GM19452 (cell line): Measurements from ENCODE around the gene CST4.
"Not testable (repeated sequence)": the region's sequence is repeated elsewhere in the genome, so short reads cannot be mapped to it uniquely, and the experiment has no call there.

Source experiments
- ATAC-seq: cut with Tn5 transposase; IDR thresholded peaks from one replicate; pipeline ENCODE4 v1.9.1; 2021; ENCODE audit not compliant: unreplicated experiment

Gene CST4, protein sequence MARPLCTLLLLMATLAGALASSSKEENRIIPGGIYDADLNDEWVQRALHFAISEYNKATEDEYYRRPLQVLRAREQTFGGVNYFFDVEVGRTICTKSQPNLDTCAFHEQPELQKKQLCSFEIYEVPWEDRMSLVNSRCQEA

DNA sequence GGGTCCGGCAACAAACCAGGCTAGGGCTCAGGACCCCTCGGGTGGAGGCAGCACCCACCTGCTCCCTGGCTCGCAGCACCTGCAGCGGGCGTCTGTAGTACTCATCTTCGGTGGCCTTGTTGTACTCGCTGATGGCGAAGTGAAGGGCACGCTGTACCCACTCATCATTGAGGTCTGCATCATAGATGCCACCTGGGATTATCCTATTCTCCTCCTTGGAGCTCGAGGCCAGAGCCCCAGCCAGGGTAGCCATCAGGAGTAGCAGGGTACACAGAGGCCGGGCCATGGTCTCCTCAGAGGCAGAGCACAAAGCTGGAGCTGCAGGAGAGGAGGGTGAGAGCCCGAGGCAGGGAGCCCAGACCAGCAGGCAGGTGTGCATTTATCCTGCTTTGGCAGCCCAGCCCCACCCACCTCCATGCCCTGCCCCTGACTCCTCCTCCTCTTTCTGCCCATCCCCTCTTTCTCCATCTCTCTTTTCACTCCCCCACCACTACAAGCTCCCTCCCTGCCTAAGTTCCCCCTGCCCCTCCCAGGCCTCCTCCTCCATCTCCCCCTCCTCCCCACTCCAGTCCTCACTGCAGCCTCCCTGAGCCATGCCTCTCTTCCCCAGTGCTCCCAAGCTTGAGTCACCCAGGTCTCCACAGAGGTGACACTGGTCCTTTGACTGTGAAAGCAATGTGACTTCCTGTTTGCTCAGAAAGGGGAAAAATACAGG, at the start of gene CST4:
CST4 (minus strand) TSS at position 355 of the 715 bp plus-strand sequence; CDS start at position 286, 69 bp downstream.
- ATAC-seq = not testable (repeated sequence)

DNA sequence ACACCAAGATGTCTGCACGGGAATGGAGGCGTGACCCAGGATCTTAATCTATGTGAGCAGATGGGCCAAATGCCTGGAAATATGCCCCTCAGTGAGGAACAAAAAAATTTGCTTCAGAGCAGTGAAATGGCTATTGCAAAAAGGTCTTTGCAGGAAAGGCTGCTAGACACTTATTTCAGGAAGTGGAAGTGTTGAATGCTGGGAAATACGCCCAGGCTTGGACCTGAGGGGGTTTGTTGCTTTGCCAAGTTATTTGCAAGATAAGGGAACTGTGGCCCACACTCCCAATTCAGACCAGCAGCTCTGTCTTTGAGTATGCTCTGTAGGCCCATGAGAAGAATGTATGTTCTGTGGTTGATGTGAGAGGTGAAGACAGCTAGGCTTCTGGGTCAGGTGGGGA, 46.6 kb upstream of the CST4 start:
- ATAC-seq = not testable (repeated sequence)

DNA sequence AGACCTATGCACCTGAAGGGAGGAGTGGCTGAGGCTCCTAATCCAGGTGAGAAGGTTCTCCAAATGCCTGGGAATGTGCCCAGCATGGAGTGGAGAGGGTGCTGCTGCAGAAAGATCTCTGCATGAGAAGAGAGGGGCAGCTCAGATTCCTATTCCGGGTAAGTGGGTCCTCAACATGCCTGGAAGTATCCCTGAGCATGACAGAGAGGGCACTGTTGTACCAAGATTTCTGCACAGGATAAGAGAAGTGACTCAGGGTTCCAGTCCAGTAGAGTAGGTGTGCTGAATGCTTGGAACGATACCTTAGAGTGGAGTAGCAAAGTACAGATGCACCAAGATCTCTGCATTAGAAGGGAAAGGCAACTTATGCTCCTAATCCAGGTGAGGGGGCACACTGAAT, 46.1 kb upstream of the CST4 start:
- ATAC-seq = not testable (repeated sequence)

DNA sequence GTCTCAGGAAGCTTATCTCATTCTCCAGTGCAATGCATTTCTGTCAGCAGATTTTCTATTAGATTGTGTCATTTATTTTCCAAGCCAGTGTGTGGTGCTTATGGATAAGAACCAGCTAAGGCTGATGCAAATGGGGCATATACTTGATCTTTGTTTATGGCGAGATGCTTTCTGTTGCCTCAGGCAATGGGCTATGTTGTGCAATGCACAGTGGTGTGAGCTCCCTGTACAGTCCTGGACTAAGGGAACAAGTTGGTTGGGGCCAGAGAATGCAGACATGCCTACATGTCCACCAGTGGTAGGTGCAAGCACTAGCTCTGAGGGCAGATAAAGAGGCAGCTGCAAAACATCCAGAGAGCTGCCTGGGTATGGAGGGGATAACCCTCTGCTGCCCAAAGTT, 45.6 kb upstream of the CST4 start:
- not testable (repeated sequence) for ATAC-seq

DNA sequence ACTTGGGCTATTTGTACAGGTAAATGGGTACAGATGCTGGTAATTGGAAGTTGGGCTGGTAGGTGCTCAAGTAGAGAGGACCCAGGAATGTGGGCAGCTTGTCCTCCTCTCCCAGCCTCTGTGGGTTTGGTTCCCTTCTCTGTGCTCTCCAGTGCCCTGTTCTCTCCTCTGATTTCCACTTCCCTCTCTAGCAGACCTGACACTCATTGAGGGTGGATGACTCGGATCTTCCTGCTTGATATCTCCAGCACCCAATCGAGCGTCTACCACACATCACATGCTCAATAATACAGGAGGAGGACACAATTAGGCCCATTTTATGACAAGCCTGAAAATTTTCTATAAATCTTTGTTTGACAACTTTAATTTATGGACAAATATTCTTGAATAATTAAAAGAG, 38.2 kb upstream of the CST4 start:
- no peak for ATAC-seq

DNA sequence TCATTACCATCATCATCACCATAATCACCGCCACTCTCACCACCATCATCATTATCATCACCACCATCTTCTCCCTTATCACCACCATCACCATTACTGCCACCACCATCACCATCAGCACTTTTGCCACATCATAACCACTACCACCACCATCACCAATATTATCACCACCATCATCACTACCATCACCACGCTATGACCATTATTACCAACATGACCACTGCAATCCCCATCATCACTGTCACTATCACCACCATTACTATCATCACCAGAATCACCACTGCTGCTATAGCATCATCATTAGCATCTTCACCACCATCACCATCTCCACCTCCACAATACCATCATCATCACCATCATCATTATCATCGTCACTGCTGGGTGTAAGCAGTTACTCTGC, 36.3 kb upstream of the CST4 start:
- no peak for ATAC-seq

DNA sequence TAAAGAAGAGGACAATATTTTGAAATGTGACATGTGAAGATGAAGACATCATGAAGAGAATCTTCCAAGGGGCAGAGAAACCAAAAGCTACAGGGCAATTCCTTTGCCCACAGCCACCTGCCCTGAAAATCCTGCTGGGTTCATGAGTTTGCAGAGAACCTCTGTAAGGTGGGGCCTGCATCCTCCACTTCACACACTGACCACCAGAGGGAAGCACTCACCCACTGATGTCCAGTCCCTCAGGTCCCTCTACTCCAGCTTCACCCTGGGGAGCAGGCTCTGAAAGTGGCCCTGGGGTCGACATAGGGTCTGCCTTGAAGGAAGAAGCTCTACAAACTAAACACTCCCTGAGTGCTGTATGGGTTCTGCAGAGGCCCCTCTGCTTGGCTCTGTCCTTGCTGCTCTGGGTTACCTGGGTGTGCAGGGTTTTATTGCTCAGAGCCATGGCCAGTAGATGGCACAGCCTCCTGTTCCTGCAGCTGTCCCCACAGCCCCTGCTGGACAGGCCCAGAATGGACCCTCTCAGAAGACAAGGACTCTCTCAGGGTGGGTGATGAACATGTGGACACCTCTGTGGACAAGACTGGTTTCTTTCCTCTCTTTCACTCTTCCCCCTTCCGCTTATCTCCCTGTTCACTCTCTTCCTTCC, 34.9 kb upstream of the CST4 start:
- ATAC-seq = peak; percentile 83

DNA sequence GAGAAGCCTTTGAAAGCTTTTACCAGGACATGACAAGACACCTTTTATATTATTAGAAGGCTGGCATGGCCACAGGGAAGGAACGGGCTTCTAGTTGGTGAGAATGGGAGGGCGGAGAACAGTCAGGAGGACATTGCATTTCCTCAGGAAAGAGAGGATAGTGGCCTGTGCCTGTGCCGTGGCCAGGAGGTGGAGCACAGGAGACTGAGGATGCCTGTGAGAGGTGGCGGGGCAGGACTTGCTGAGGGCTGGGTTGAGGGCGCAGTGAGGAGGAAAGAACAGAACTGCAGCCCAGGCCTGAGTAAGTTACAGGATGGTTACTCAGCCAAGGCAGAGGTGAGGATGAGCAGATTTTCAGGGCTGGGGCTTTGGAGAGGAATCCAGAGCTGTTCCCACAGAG, 34.0 kb upstream of the CST4 start:
- ATAC-seq = not testable (repeated sequence)

DNA sequence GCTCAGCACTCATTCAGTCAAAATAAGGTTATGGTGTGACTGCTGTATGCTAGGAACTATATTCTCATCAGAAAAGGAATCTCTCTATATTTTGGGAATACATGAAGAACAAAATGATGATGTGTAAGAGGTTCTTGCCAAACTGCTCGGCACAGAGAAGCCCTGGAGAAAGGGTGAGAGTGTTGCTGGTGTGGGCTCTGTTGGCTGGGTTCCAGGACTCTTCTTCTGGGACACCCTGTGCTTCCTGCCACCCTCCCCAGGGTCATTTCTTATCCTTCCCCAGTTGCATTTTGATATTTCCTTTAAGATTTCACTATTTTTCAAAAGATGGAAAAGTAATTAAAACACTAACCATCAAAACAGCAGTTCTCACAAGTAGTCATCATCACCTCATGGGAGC, 33.1 kb upstream of the CST4 start:
- ATAC-seq = no peak

DNA sequence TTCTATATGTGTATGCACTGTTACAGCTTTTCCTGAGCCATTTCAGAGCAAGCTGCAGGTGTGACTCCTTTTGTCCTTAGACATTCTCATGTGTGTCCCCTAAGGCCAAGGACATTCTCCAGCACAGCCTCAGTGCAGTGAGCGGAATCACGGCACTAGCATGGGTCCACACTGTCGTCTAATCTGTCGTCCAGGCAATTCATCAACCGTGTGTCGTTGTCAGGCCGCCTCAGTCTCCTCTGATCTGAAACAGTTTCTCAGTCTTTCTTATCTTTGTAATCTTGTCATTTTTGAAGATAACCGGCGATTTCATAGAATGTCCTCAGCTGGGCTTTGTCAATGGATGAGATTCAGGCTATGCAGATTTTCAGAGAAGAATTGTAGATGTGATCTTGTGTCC, 30.5 kb upstream of the CST4 start:
- not testable (repeated sequence) for ATAC-seq

DNA sequence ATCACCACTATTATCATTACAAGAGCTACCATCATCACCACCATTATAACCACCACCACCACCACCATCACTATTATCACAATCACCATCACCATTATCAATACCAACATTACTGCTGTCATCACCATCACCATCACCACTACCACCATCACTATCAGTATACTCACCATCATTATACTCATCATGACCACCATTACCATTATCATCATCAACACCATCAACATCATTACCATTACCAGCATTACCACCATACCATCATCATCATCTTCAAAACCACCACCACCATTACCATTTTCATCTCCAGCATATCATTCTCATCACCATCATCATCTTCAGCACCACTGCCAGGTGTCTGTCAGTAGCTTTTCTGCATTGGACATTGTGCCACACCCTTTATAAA, 22.9 kb upstream of the CST4 start:
- ATAC-seq = not testable (repeated sequence)

DNA sequence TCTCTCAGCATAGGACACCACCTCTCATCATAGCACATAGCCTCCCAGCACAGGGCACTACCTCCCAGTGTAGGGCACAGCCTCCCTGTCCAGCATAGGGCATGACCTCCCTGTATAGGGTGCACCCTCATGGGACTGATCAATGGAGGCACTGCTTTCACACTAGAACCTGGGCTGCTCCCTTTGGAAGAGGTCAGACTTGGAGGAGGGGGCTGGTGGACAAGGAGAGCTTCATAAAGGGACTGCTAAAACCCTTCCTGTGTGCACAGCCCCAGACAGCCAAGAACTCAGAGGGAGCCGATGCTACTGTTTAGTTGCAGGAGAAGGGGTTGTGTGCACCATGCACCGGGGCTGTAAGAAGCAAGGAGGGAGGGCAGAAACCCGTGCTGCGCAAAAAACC, 21.9 kb upstream of the CST4 start:
- no peak for ATAC-seq

DNA sequence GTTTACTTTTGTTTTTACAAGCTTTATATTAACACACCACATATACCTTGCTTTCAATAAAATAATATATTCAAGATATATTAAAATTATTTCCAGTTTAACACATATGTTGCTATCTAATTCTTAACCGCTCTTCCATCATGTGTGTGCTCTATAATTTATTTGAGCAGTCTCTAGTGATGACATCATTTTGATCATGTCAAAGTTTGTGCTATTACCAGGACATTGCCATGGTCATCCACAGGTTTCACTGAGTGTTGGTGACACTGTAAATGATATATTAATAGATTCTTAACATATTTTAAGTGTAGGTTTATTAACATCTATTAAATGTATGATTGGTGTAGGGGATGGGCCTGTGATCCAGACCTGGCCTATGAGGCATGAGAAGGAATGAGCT, 17.1 kb upstream of the CST4 start:
- ATAC-seq = no peak

DNA sequence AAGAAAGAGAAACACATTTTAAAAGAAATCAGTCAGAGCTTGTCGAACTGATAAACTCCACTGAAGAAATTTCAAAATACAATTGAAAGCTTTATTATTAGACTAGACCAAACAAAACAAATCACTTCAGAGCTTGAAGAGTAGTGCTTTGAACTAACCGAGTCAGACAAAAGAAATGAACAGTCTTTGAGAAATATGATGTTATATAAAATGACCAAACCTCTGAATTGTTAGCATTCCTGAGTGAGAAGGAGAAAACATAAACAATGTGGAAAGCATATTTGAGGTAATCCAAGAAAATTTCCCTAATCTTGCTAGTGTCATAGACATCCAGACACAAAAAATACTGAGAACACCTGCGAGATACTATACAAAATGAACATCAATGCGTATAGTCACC, 13.2 kb upstream of the CST4 start:
- ATAC-seq = no peak

DNA sequence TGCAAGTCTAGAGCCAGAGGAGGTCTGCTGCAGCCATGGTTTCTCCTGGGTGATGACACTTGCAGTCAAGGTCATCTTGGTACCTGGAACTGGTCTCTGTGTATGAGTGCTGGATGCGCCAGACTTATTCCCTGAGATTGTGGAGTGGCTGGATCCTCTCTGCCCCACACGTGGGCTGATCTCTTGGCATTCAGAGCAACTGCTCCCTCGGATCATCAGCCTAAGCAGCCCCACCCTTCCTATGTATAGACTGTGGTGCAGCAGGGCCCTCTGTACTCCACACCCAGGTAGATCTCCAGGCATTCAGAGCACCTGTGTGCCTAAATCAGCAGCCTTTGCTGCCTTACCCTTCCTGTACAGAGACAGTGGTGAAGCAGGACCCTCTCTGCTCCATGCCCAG, 12.1 kb upstream of the CST4 start:
- ATAC-seq = no peak

DNA sequence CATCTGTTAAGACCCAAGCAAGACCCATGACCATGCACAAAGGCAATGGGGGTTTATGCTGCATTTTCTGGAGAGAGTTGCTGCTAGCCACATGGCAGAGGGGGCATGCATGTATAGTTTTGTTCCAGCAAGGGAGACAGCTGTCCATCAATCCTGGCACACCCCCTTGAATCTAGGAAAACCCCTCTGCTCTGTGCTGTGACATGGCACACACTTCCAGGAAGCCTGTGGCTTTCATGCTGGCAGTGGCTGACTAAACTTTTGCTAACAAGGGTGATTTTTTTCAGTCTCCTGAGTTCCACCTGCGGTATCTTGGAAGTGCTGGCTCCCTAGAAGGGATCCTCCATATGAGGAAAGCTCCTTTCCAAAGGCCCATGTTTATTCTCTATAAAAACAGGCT, 9.1 kb upstream of the CST4 start:
- no peak for ATAC-seq

DNA sequence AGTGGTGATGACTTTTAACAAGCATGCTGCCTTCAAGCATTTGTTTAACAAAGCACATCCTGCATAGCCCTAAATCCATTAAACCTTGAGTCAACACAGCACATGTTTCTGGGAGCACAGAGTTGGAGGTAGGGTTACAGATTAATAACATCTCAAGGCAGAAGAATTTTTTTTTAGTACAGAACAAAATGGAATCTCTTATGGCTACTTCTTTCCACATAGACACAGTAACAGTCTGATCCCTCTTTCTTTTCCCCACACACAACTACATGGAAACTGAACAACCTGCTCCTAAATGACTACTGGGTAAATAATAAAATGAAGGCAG, 6.2 kb upstream of the CST4 start:
- not testable (repeated sequence) for ATAC-seq

DNA sequence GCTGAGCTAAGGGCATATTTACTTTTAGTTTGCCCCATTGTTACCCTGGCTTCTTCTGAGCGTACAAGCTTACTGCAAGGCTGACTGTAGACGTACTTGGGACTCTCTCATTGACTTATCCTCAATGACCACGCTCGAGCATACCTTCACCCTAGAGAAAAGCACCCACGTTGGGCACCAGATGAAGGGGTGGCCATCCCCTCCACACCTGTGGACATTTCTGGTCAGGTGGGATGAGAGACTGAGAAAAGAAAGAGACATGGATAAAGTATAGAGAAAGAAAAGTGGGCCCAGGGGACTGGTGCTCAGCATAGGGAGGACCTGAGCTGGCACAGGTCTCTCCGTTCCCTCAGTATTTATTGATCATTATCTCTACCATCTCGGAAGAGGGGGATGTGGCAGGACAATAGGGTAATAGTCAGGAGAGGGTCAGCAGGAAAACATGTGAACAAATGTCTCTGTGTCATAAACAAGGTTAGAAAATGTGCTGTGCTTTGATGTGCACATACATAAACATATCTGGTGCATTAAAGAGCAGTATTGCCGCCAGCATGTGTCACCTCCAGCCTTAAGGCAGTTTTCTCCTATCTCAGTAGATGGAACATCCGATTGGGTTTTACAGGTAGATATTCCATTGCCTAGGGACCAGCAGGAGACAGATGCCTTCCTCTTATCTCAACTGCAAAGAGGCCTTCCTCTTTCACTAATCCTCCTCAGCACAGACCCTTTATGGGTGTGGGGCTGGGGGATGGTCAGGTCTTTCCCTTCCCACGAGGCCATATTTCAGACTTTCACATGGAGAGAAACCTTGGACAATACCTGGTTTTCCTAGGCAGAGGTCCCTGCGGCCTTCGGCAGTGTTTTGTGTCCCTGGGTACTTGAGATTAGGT, 5.6 kb upstream of the CST4 start:
- ATAC-seq = not testable (repeated sequence)

DNA sequence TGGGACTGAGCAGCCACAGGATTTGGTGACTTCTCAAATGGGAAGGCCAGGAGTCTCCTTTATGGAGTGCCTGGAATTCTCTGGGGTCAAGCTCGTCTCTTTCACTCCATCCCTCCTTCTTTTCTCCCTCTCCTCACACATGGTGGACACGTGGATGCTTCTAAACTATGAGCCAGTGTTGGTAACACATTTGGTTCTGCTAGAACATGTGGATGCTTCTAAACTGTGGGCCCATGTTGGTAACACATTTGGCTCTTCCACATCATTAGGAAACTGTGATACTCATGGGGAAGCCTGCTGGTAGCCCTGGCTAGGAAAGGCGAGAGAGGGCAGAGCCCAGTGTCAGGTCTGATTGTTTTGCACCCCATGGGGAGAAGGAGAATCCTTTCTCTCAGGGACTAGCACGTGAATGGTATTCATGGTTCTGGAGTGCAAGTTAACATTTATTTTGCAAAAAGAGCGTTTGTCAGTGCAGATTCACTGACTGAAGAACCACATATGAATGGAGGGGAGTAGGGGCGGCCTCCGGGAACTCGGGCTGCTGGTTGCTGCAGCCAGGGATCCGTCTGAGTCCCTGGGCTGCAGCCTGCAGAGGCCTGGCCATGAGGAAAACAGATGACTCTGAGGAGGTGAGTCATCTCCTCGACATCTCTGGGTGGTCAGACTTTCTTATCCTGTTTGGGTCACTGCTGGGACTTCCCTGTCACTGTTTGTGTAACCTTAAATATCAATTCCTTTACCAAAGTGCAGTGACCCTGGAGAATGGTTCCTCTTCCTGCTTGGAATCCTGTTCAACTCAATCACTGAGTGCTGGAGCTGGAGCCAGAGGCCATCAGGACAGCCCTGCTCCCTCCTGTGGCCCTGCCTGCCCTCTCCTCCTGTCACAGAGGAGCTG, 4.1 kb upstream of the CST4 start:
- not testable (repeated sequence) for ATAC-seq

DNA sequence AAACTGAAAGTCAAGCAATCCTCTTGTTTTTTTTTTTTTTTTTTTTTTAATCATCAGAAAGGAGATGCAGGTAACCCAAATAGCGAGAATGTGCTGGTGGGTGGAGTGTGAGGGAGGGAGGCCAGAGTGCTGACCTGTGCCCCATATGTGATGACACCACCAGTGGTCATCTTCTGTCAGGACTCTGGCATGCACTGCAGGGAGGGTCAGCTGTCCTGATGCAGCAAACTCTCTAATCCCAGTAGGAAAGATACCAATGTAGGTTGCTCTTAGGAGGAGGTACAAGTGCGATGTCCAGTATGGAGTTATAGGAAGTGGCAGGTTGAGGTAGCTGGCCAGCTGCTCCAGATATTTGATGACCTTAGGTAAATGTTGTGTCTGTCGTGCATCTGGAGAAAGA, 2.8 kb upstream of the CST4 start:
- no peak for ATAC-seq

DNA sequence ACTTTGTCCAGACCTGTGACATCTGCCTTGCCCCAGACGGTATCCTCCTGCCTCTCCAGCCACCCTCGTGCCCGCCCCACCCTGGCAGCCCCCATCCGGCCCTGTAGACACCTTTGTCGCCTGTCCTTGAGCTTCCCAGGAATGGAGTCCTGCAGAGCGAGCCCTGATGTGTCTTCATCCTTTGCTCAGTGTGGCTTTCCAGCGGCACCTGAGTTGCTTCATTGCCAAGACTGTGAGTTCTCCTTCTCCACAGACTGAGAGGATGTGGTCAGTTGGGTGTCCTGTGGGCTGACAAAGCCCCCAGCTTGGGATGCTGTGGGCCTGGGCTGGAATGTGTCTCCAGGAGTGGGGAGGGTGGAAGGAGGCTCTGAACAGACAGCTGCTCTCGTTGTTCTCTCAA, 1.7 kb upstream of the CST4 start:
- ATAC-seq = no peak
